NCI-H446 treated with DMSO at 0.1 percent for 48 hours (cell line): ENCODE results near the gene XXYLT1.

ENCODE experiments used
- DNase-seq: peaks from one replicate; lab custom pipeline; 2025; lab: John Stamatoyannopoulos, UW

Gene XXYLT1

GRCh38 chr3:195168009-195168762, 102.8 kb downstream of the XXYLT1 start:
- no peak for DNase-seq

GRCh38 chr3:195165790-195166189, 105.2 kb downstream of the XXYLT1 start:
- DNase-seq = no peak

GRCh38 chr3:195165265-195165609, 105.7 kb downstream of the XXYLT1 start:
- no peak for DNase-seq

- DNase-seq = no peak
Observed at GRCh38 chr3:195164573-195165264, 106.2 kb downstream of the XXYLT1 start.

- no peak for DNase-seq
Observed at GRCh38 chr3:195163719-195164572, 107.0 kb downstream of the XXYLT1 start.

GRCh38 chr3:195162816-195163215, 108.1 kb downstream of the XXYLT1 start:
- no peak for DNase-seq

- no peak for DNase-seq
Observed at GRCh38 chr3:195162033-195162669, 108.8 kb downstream of the XXYLT1 start.

GRCh38 chr3:195160908-195161434, 110.0 kb downstream of the XXYLT1 start:
- no peak for DNase-seq

- no peak for DNase-seq
Observed at GRCh38 chr3:195160257-195160898, 110.6 kb downstream of the XXYLT1 start.

- no peak for DNase-seq
Observed at GRCh38 chr3:195159814-195160165, 111.2 kb downstream of the XXYLT1 start.

- no peak for DNase-seq
Observed at GRCh38 chr3:195159117-195159813, 111.7 kb downstream of the XXYLT1 start.

GRCh38 chr3:195156286-195156890, 114.6 kb downstream of the XXYLT1 start:
- no peak for DNase-seq

GRCh38 chr3:195155570-195156241, 115.3 kb downstream of the XXYLT1 start:
- DNase-seq = no peak

GRCh38 chr3:195154793-195155535, 116.0 kb downstream of the XXYLT1 start:
- peak; percentile 65 for DNase-seq

GRCh38 chr3:195154111-195154791, 116.7 kb downstream of the XXYLT1 start:
- DNase-seq = no peak

GRCh38 chr3:195153653-195154052, 117.3 kb downstream of the XXYLT1 start:
- DNase-seq = no peak

- DNase-seq = no peak
Observed at GRCh38 chr3:195153130-195153529, 117.8 kb downstream of the XXYLT1 start.

GRCh38 chr3:195151866-195152541, 119.0 kb downstream of the XXYLT1 start:
- DNase-seq = no peak
